IMR-90 (cell line): ENCODE measurements around the gene ZNF2. TPM values are rescaled to one million over a fixed set of nuclear protein-coding genes. Genes with fewer than 3 reads are reported as not detected.

Experiments
- ATAC-seq: fragments of 200-7000 bp; cut with Tn5 transposase; 2 replicates; pipeline ENCODE4 v1.9.1; 2020; ENCODE audit warnings: low read depth, mild to moderate bottlenecking, moderate library complexity
- BruUV-seq: library from RNA; stranded (reverse); fragments of 400-500 nt; replicated peaks from 2 replicates; lab custom pipeline; 2021; lab: Mats Ljungman, UMichigan
- CTCF ChIA-PET: fragments of 300-600 bp; formaldehyde crosslinking; extraction: SDS; loops from one replicate; lab custom pipeline; 2021; ENCODE audit warnings: antibody characterized with exemption; lab: Yijun Ruan, JAX
- POLR2A ChIA-PET: fragments of 300-600 bp; sonication (Branson Sonifier 250); formaldehyde crosslinking; loops from one replicate; lab custom pipeline; 2022; ENCODE audit warnings: antibody characterized with exemption; ENCODE audit not compliant: unreplicated experiment; lab: Charles Lee
- DNase-seq: peaks from one replicate; pipeline ENCODE4 v3.0.0; 2013
- H2AFZ ChIP-seq: replicated peaks from 2 replicates; pipeline ENCODE3; 2013; ENCODE audit warnings: low read length, mild to moderate bottlenecking; ENCODE audit not compliant: poor library complexity
- H2AK5ac ChIP-seq: 2 replicates; pipeline ENCODE4 v1.6.1; 2013; ENCODE audit warnings: low read depth, low read length, inconsistent platforms
- H2AK9ac ChIP-seq: replicated peaks from 2 replicates; pipeline ENCODE3; 2013; ENCODE audit warnings: mild to moderate bottlenecking, low read depth, low read length, moderate library complexity; ENCODE audit not compliant: poor library complexity
- H2BK120ac ChIP-seq: 2 replicates; pipeline ENCODE4 v1.6.1; 2013; ENCODE audit warnings: low read depth, low read length, inconsistent platforms
- H2BK15ac ChIP-seq: 3 replicates; pipeline ENCODE4 v1.6.1; 2013; ENCODE audit warnings: low read depth, low read length, inconsistent platforms
- H2BK20ac ChIP-seq: 2 replicates; pipeline ENCODE4 v1.6.1; 2013; ENCODE audit warnings: low read depth, mild to moderate bottlenecking, inconsistent platforms, low read length, moderate library complexity
- H2BK5ac ChIP-seq: 2 replicates; pipeline ENCODE4 v1.6.1; 2013; ENCODE audit warnings: mild to moderate bottlenecking, low read depth, low read length, inconsistent platforms; ENCODE audit not compliant: poor library complexity, severe bottlenecking
- H3K14ac ChIP-seq: replicated peaks from 2 replicates; pipeline ENCODE4 v1.6.1; 2013; ENCODE audit warnings: low read depth, low read length, inconsistent platforms
- H3K18ac ChIP-seq: 2 replicates; pipeline ENCODE4 v1.6.1; 2013; ENCODE audit warnings: low read depth, low read length, control low read depth
- H3K23ac ChIP-seq: 2 replicates; pipeline ENCODE4 v1.6.1; 2013; ENCODE audit warnings: low read depth, low read length, inconsistent platforms
- H3K27ac ChIP-seq: 2 replicates; pipeline ENCODE4 v1.5.1; 2013; ENCODE audit warnings: mild to moderate bottlenecking, control low read depth, low read length; ENCODE audit not compliant: insufficient read depth
- H3K27me3 ChIP-seq: 2 replicates; pipeline ENCODE4 v1.6.1; 2013; ENCODE audit warnings: low read length; ENCODE audit not compliant: control insufficient read depth, insufficient read depth
- H3K36me3 ChIP-seq: 2 replicates; pipeline ENCODE4 v1.6.1; 2013; ENCODE audit warnings: low read length, mixed read lengths; ENCODE audit not compliant: control insufficient read depth, insufficient read depth
- H3K4ac ChIP-seq: 2 replicates; pipeline ENCODE4 v1.6.1; 2013; ENCODE audit warnings: low read depth, low read length, inconsistent platforms
- H3K4me1 ChIP-seq: 2 replicates; pipeline ENCODE4 v1.6.1; 2013; ENCODE audit warnings: low read length, mixed read lengths; ENCODE audit not compliant: control insufficient read depth, insufficient read depth
- H3K4me2 ChIP-seq: 2 replicates; pipeline ENCODE4 v1.6.1; 2013; ENCODE audit warnings: low read depth, mild to moderate bottlenecking, control low read depth, low read length, moderate library complexity
- H3K4me3 ChIP-seq: 2 replicates; pipeline ENCODE4 v1.5.1; 2013; ENCODE audit warnings: low read depth, mild to moderate bottlenecking, control low read depth, low read length, moderate library complexity; ENCODE audit not compliant: insufficient read depth
- H3K56ac ChIP-seq: 2 replicates; pipeline ENCODE4 v1.6.1; 2013; ENCODE audit warnings: low read length, inconsistent platforms; ENCODE audit not compliant: insufficient read depth; ENCODE audit errors: extremely low read depth
- H3K79me1 ChIP-seq, 2 experiments: 2 replicates each; pipeline ENCODE4 v1.6.1; 2013; ENCODE audit warnings: low read length in 2 of 2, inconsistent platforms in 1 of 2, low read depth in 1 of 2
- H3K9ac ChIP-seq: 2 replicates; pipeline ENCODE4 v1.6.1; 2013; ENCODE audit warnings: low read depth, low read length, control low read depth
- H3K9me1 ChIP-seq: 2 replicates; pipeline ENCODE4 v1.6.1; 2013; ENCODE audit warnings: low read length, inconsistent platforms; ENCODE audit not compliant: insufficient read depth
- H3K9me3 ChIP-seq: 2 replicates; pipeline ENCODE4 v1.6.1; 2013; ENCODE audit warnings: low read length; ENCODE audit not compliant: control insufficient read depth, insufficient read depth
- H4K20me1 ChIP-seq: 2 replicates; pipeline ENCODE4 v1.6.1; 2013; ENCODE audit warnings: low read length, inconsistent platforms; ENCODE audit not compliant: insufficient read depth
- H4K5ac ChIP-seq: 2 replicates; pipeline ENCODE4 v1.6.1; 2013; ENCODE audit warnings: mild to moderate bottlenecking, low read depth, low read length, control low read depth
- H4K8ac ChIP-seq, 2 experiments: 2 replicates each; pipeline ENCODE4 v1.6.1; 2013; ENCODE audit warnings: low read depth in 2 of 2, low read length in 2 of 2, control low read depth in 1 of 2, inconsistent platforms in 1 of 2
- H4K91ac ChIP-seq: 2 replicates; pipeline ENCODE4 v1.6.1; 2013; ENCODE audit warnings: low read depth, low read length, inconsistent platforms; ENCODE audit not compliant: insufficient read depth
- FOS ChIP-seq: fragments of 150-350 bp; IDR thresholded peaks from 2 replicates; pipeline ENCODE4 v1.6.1; 2016; ENCODE audit warnings: low read depth, low read length
- MAFK ChIP-seq: IDR thresholded peaks from 2 replicates; pipeline ENCODE4 v1.6.1; 2012; ENCODE audit warnings: low read depth, low read length, improper control_type of control experiment
- RCOR1 ChIP-seq: IDR thresholded peaks from 2 replicates; pipeline ENCODE4 v1.6.1; 2012; ENCODE audit warnings: mild to moderate bottlenecking, low read length, improper control_type of control experiment; ENCODE audit not compliant: insufficient replicate concordance
- WGBS, 2 experiments: methylation state at CpG; one replicate each; pipeline versions ENCODE4 v1.1.5 to v1.1.7; 2013; ENCODE audit warnings: missing lambda C conversion rate in 2 of 2; ENCODE audit not compliant: insufficient read length in 1 of 2; ENCODE audit errors: extremely low coverage in 2 of 2; 5-methylcytosine and 5-hydroxymethylcytosine counted together
- dilution Hi-C: fragments of 300-500 bp; cut with HindIII; formaldehyde crosslinking; loops from one replicate; pipeline ENCODE4 v1.14.3; 2018; ENCODE audit warnings: low sequenced_read_pairs; ENCODE audit not compliant: unreplicated experiment
- in situ Hi-C: fragments of 300-500 bp; cut with MboI; formaldehyde crosslinking; loops from 3 replicates; pipeline ENCODE4 v1.14.3; 2019; ENCODE audit warnings: low sequenced_read_pairs, inconsistent platforms, mixed read lengths
- intact Hi-C: fragments of 100-400 bp; cut with micrococcal nuclease; formaldehyde crosslinking; loops from 2 replicates; pipeline ENCODE4 v1.10.0; 2022
- polyA plus RNA-seq, 3 experiments: library from polyadenylated mRNA; depleted of rRNA; stranded (reverse); fragments of >200 nt; gene quantifications; 2 replicates each; pipeline ENCODE4 v1.2.3, GENCODE V29; 2012; ENCODE audit warnings: low replicate concordance in 1 of 3
- total RNA-seq: library from RNA; depleted of rRNA; stranded (reverse); fragments of >200 nt; gene quantifications from 2 replicates; pipeline ENCODE4 v1.2.3, GENCODE V29; 2012
- TF ChIP-seq, protein P1 (sequence below): fragments of 150-350 bp; IDR thresholded peaks from 2 replicates; pipeline ENCODE4 v1.6.1; 2016; ENCODE audit warnings: low read depth, mild to moderate bottlenecking, low read length, moderate library complexity, borderline replicate concordance

The ZNF2 gene
- total and polyA plus RNA-seq, 2 of the 4 experiments (the other 2 are of a cell fraction), result 2.7 to 7.3 TPM

DNA sequence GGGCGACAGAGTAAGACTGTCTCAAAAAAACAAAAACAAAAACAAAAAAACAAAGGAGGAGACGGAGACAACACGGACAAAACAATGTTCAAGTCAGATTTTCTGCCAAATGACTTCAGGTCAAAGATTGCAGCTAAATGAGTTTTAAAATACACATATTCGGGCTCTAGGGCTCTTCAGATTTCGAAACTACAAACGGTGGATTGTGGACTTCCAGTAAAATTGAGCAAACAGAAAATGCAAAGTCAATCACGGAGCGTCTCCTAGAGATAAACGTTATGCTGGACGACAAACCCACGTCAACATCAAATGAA, 44.6 kb upstream of the ZNF2 start:
- no peak; the same call in 1 of the 2 replicates for ATAC-seq
- Histone ChIP-seq H3K9ac (peak overlapping the region; percentile 98), H3K14ac (peak overlapping the region; percentile 76)

More for the DNA sequence above, 44.6 kb upstream of the ZNF2 start:
- peak overlapping the region; percentile 26; the same call in 1 of the 2 replicates for H3K4me2 ChIP-seq
- no TSS peak for BruUV-seq
- peak overlapping the region; percentile 99 for H2AFZ ChIP-seq
- no peak overlapping the region for H2BK15ac ChIP-seq
- peak overlapping the region; percentile 89 for H4K5ac ChIP-seq
- H3K9me3 ChIP-seq, result no peaks in the 10 kb centered on the region
- peak overlapping the region; percentile 99 for H3K27ac ChIP-seq
- no peak overlapping the region for H2BK20ac ChIP-seq
- no peak for DNase-seq
- peak overlapping the region; percentile 100 for H2BK5ac ChIP-seq
- peaks cover 1% of the 10 kb centered on the region for H3K36me3 ChIP-seq
- 0 out of 2 replicates have a peak overlapping the region, but pooled peaks have one; percentile 13 for H2BK120ac ChIP-seq
- intact Hi-C loops, result loop anchor here (5.0 kb wide), 2 partner anchors 46 to 226 kb away; partner anchors contain the start of gene ZNF2
- H4K91ac ChIP-seq, result peak overlapping the region; percentile 47; the same call in 1 of the 2 replicates
- H4K8ac ChIP-seq, result peak overlapping the region; percentile 89 to 98
- CTCF ChIA-PET, result interaction anchor here (1.1 kb wide), 1 partner anchor 21 kb away, joined by 3 read pairs; no protein-coding TSS in a partner anchor
- H3K23ac ChIP-seq, result peak overlapping the region; percentile 85
- TF ChIP-seq FOS (no peak), RCOR1 (no peak), MAFK (no peak)
- TF ChIP-seq, protein P1, sequence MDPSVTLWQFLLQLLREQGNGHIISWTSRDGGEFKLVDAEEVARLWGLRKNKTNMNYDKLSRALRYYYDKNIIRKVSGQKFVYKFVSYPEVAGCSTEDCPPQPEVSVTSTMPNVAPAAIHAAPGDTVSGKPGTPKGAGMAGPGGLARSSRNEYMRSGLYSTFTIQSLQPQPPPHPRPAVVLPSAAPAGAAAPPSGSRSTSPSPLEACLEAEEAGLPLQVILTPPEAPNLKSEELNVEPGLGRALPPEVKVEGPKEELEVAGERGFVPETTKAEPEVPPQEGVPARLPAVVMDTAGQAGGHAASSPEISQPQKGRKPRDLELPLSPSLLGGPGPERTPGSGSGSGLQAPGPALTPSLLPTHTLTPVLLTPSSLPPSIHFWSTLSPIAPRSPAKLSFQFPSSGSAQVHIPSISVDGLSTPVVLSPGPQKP, result no peak
- in situ Hi-C loops, result no loop called here
- H3K4me1 ChIP-seq, result no peaks in the 10 kb centered on the region
- dilution Hi-C loops, result no loop called here
- peaks cover 6% of the 10 kb centered on the region; the same call in 1 of the 2 replicates for H3K9me1 ChIP-seq
- peak overlapping the region; percentile 77 for H2AK5ac ChIP-seq
- H3K79me1 ChIP-seq, result peaks cover 11 to 30% of the 10 kb centered on the region in 2 experiments
- peak overlapping the region; percentile 47; the same call in 1 of the 2 replicates for H3K56ac ChIP-seq
- POLR2A ChIA-PET, result no interaction called here
- H3K18ac ChIP-seq, result peak overlapping the region; percentile 10; the same call in 1 of the 2 replicates
- H3K4ac ChIP-seq, result peak overlapping the region; percentile 97
- WGBS, 2 experiments, result 0% methylated on average over 5 of the region's 11 CpGs; no CpG with 5 or more reads in 1 of the 2 experiments
- H4K20me1 ChIP-seq, result peaks cover 8% of the 10 kb centered on the region; the same call in 1 of the 2 replicates
- peak overlapping the region; percentile 4 for H2AK9ac ChIP-seq
- no peaks in the 10 kb centered on the region for H3K27me3 ChIP-seq
- peak overlapping the region; percentile 91 for H3K4me3 ChIP-seq
